GM21529 (cell line): ENCODE data around the gene GJC1.
"Not testable (repeated sequence)": the region's sequence is repeated elsewhere in the genome, so short reads cannot be mapped to it uniquely, and the experiment has no call there.

Source experiments
- ATAC-seq: cut with Tn5 transposase; IDR thresholded peaks from one replicate; pipeline ENCODE4 v1.9.1; 2021; ENCODE audit not compliant: unreplicated experiment

The GJC1 gene

GRCh38 chr17:44846206-44846605 is 16.1 kb upstream of the GJC1 start:
- ATAC-seq = no peak

GRCh38 chr17:44844390-44844830 is 14.3 kb upstream of the GJC1 start:
- ATAC-seq = no peak

GRCh38 chr17:44842748-44843147 is 12.7 kb upstream of the GJC1 start:
- ATAC-seq = no peak

- ATAC-seq = no peak
Observed at GRCh38 chr17:44840936-44841335, 10.8 kb upstream of the GJC1 start.

- no peak for ATAC-seq
Observed at GRCh38 chr17:44840274-44840673, 10.2 kb upstream of the GJC1 start.

- ATAC-seq = no peak
Observed at GRCh38 chr17:44837196-44837595, 7.1 kb upstream of the GJC1 start.

- ATAC-seq = no peak
Observed at GRCh38 chr17:44832805-44833204, 2.7 kb upstream of the GJC1 start.

GRCh38 chr17:44831371-44831770 is 1.3 kb upstream of the GJC1 start:
- ATAC-seq = no peak

- no peak for ATAC-seq
Observed at GRCh38 chr17:44830359-44831288, 537 bp upstream of the GJC1 start.

- ATAC-seq = no peak
Observed at GRCh38 chr17:44828919-44829522, 1.1 kb downstream of the GJC1 start.

- no peak for ATAC-seq
Observed at GRCh38 chr17:44827863-44828262, 2.2 kb downstream of the GJC1 start.

GRCh38 chr17:44826123-44826790 is 3.8 kb downstream of the GJC1 start:
- no peak for ATAC-seq

GRCh38 chr17:44825236-44825635 is 4.9 kb downstream of the GJC1 start:
- ATAC-seq = not testable (repeated sequence)

- ATAC-seq = no peak
Observed at GRCh38 chr17:44820631-44821212, 9.4 kb downstream of the GJC1 start.

- not testable (repeated sequence) for ATAC-seq
Observed at GRCh38 chr17:44818508-44818907, 11.6 kb downstream of the GJC1 start.

GRCh38 chr17:44812263-44812662 is 17.8 kb downstream of the GJC1 start:
- ATAC-seq = no peak

GRCh38 chr17:44808656-44809388 is 21.3 kb downstream of the GJC1 start:
- ATAC-seq = not testable (repeated sequence)

GRCh38 chr17:44808156-44808555 is 21.9 kb downstream of the GJC1 start:
- no peak for ATAC-seq

- ATAC-seq = no peak
Observed at GRCh38 chr17:44807817-44808155, 22.3 kb downstream of the GJC1 start.

- no peak for ATAC-seq
Observed at GRCh38 chr17:44807093-44807816, 22.8 kb downstream of the GJC1 start.
